OCI-LY3 (cell line): ENCODE results near the gene PRDM12.
A peak's percentile ranks its signal among the peaks of the same experiment; 100 is the strongest.
"Not testable (repeated sequence)": the region's sequence is repeated elsewhere in the genome, so short reads cannot be mapped to it uniquely, and the experiment has no call there.

Experiments
- H2AFZ ChIP-seq: fragments of 200-600, 300-600 bp; shearing (Covaris generic); 2 replicates; pipeline ENCODE4 v1.6.0; 2014; ENCODE audit warnings: antibody characterized with exemption, low read depth, low read length
- H3K27ac ChIP-seq: fragments of 200-600, 300-600 bp; sonication (generic); 2 replicates; pipeline ENCODE4 v1.5.1; 2014; ENCODE audit warnings: mild to moderate bottlenecking, low read length, moderate library complexity, mixed read lengths
- H3K27me3 ChIP-seq: fragments of 200-600, 300-600 bp; sonication (generic); 2 replicates; pipeline ENCODE4 v1.6.1; 2014; ENCODE audit warnings: low read depth, low read length, mixed read lengths
- H3K36me3 ChIP-seq: fragments of 200-600, 300-600 bp; sonication (generic); replicated peaks from 2 replicates; pipeline ENCODE3; 2014; ENCODE audit warnings: low read depth, low read length, mixed read lengths
- H3K4me1 ChIP-seq: fragments of 300-600, 200-600 bp; sonication (generic); 2 replicates; pipeline ENCODE4 v1.6.1; 2014; ENCODE audit warnings: low read length, mixed read lengths
- H3K4me2 ChIP-seq: fragments of 200-600, 300-600 bp; sonication (generic); 2 replicates; pipeline ENCODE4 v1.6.1; 2014; ENCODE audit warnings: low read length, mixed read lengths
- H3K4me3 ChIP-seq: fragments of 300-600, 200-600 bp; sonication (generic); 2 replicates; pipeline ENCODE4 v1.5.1; 2014; ENCODE audit warnings: antibody characterized with exemption, mild to moderate bottlenecking, low read length, moderate library complexity
- H3K79me2 ChIP-seq: fragments of 300-600, 200-600 bp; shearing (Covaris generic); 2 replicates; pipeline ENCODE4 v1.6.1; 2014; ENCODE audit warnings: mild to moderate bottlenecking, low read length, mixed read lengths
- H3K9ac ChIP-seq: fragments of 300-600, 200-600 bp; shearing (Covaris generic); 2 replicates; pipeline ENCODE4 v1.6.0; 2014; ENCODE audit warnings: mild to moderate bottlenecking, low read length, moderate library complexity
- H3K9me3 ChIP-seq: fragments of 200-600, 300-600 bp; shearing (Covaris generic); 2 replicates; pipeline ENCODE4 v1.6.1; 2014; ENCODE audit warnings: low read length, mixed read lengths; ENCODE audit not compliant: insufficient read depth
- H4K20me1 ChIP-seq: fragments of 200-600, 300-600 bp; sonication (generic); 2 replicates; pipeline ENCODE4 v1.6.1; 2016; ENCODE audit warnings: low read length, mixed read lengths; ENCODE audit not compliant: insufficient read depth
- EZH2phosphoT487 ChIP-seq: fragments of 200-600 bp; shearing (Covaris generic); IDR thresholded peaks from 2 replicates; pipeline ENCODE4 v1.6.1; 2018; ENCODE audit warnings: antibody characterized with exemption, mixed run types, low read depth
- TF ChIP-seq, protein P1 (sequence below): fragments of 200-600, 300-600 bp; sonication (generic); IDR thresholded peaks from 2 replicates; pipeline ENCODE4 v1.5.1; 2014; ENCODE audit warnings: antibody characterized with exemption, low read length, low read depth

The PRDM12 gene

DNA sequence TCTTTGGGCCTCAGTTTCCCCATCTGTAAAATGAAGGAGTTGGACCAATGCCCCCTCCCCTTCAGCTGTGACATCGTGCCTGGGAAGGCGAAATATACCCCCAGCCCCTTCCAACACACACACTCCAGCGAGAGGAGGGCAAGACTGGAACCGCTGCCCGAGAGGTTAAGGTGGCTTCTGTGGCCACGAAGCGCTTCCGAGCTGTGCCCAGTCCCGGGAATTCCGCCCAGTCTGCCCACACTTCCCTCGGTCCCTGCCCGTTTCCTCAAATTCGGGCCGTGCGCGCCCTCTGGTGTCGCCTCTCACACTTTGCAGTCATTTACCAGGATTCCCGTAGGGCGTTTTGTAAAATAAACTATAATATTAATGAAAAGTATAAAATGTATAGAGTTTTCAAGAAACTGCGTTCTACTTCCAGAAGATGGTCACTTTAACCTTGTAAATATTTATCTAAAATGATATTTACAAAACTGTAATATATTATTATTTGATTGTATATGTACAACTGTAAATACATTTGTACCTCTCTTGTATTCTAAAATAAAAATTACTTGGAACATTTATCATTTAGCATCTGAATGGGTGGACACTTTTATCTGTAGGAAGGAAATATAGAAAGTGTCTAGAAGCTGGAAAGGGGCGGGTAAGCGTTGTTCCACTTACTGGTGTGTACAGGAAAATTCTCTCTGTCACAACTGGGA, 18.2 kb downstream of the PRDM12 start:
- peak overlapping the region; percentile 99 for H3K4me2 ChIP-seq
- H3K9me3 ChIP-seq: peaks cover 8% of the 10 kb centered on the region; the same call in 1 of the 2 replicates
- H3K36me3 ChIP-seq: no peaks in the 10 kb centered on the region
- peak overlapping the region; percentile 100 for H3K4me3 ChIP-seq
- peaks cover 10% of the 10 kb centered on the region for H3K4me1 ChIP-seq
- H4K20me1 ChIP-seq: no peaks in the 10 kb centered on the region
- peak overlapping the region; percentile 98 for H3K9ac ChIP-seq
- no peaks in the 10 kb centered on the region for H3K27me3 ChIP-seq
- peak overlapping the region; percentile 94 for H2AFZ ChIP-seq
- H3K79me2 ChIP-seq: no peaks in the 10 kb centered on the region
- peak overlapping the region; percentile 85 for H3K27ac ChIP-seq
- no peak for TF ChIP-seq EZH2phosphoT487
- TF ChIP-seq, protein P1, sequence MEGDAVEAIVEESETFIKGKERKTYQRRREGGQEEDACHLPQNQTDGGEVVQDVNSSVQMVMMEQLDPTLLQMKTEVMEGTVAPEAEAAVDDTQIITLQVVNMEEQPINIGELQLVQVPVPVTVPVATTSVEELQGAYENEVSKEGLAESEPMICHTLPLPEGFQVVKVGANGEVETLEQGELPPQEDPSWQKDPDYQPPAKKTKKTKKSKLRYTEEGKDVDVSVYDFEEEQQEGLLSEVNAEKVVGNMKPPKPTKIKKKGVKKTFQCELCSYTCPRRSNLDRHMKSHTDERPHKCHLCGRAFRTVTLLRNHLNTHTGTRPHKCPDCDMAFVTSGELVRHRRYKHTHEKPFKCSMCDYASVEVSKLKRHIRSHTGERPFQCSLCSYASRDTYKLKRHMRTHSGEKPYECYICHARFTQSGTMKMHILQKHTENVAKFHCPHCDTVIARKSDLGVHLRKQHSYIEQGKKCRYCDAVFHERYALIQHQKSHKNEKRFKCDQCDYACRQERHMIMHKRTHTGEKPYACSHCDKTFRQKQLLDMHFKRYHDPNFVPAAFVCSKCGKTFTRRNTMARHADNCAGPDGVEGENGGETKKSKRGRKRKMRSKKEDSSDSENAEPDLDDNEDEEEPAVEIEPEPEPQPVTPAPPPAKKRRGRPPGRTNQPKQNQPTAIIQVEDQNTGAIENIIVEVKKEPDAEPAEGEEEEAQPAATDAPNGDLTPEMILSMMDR: peak; percentile 80

DNA sequence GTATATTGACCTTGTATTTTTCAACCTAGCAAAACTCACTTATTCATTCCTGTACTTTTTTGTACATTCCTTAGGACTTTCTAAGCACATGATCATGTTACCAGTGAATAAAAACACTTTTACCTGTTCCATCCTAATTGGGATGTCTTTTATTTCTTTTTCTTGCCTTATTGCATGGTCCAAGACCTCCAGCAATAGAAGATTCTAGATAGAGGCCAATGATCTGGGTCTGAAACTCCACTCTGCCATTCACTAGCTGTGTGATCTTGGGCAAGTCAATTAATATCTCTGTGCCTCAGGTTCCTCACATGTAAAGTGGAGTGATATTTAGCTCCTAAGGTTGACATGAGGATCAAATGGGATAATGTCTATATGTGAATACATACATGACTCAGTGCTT, 20.7 kb downstream of the PRDM12 start:
- Histone ChIP-seq H3K36me3 (no peaks in the 10 kb centered on the region), H3K27me3 (no peaks in the 10 kb centered on the region), H4K20me1 (no peaks in the 10 kb centered on the region), H3K9me3 (peaks cover 8% of the 10 kb centered on the region; the same call in 1 of the 2 replicates), H3K4me1 (peaks cover 30% of the 10 kb centered on the region), H3K79me2 (no peaks in the 10 kb centered on the region), H3K4me2 (no peak overlapping the region), H3K27ac (no peak overlapping the region), H3K4me3 (no peak overlapping the region), H3K9ac (no peak overlapping the region), H2AFZ (no peak overlapping the region)
- TF ChIP-seq, protein P1: no peak
- TF ChIP-seq EZH2phosphoT487: no peak

- H3K79me2 ChIP-seq, H3K4me2 ChIP-seq, H3K27me3 ChIP-seq, H3K9ac ChIP-seq, H3K9me3 ChIP-seq, H3K4me3 ChIP-seq, H2AFZ ChIP-seq, H3K36me3 ChIP-seq, H4K20me1 ChIP-seq, H3K27ac ChIP-seq: not testable (repeated sequence)
- H3K4me1 ChIP-seq: peaks cover 35% of the 10 kb centered on the region
Measured at GRCh38 chr9:130685945-130686344, 21.6 kb downstream of the PRDM12 start.

DNA sequence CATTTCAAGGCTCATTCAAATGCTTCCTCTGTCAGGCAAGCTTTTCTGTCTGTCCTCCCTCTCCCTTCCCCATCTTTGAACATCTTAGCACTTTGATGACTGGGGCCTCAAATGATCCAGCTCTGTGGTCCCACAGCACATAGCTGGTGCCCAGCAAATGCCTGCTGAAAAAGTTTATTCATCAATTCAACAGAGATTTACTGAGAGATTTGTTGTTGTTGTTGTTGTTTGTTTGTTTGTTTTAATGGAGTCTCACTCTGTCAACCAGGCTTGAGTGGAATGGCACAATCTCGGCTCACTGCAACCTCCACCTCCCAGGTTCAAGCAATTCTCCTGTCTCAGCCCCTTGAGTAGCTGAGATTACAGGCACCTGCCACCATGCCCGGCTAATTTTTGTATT, 23.2 kb downstream of the PRDM12 start:
- H3K9ac ChIP-seq: no peak overlapping the region
- no peaks in the 10 kb centered on the region for H3K36me3 ChIP-seq
- TF ChIP-seq, protein P1: no peak
- no peak for TF ChIP-seq EZH2phosphoT487

More for the DNA sequence above, 23.2 kb downstream of the PRDM12 start:
- H3K79me2 ChIP-seq: no peaks in the 10 kb centered on the region
- H3K27me3 ChIP-seq: no peaks in the 10 kb centered on the region
- no peak overlapping the region for H3K27ac ChIP-seq
- peaks cover 35% of the 10 kb centered on the region for H3K4me1 ChIP-seq
- H2AFZ ChIP-seq: no peak overlapping the region
- H3K4me2 ChIP-seq: no peak overlapping the region
- H3K4me3 ChIP-seq: no peak overlapping the region
- peaks cover 8% of the 10 kb centered on the region; the same call in 1 of the 2 replicates for H3K9me3 ChIP-seq
- no peaks in the 10 kb centered on the region for H4K20me1 ChIP-seq
